Dendritic cell treated with granulocyte-macrophage colony-stimulating factor and Interleukin-4, amounts not matched to agents 40 ng/mL and 50 ng/mL, for 4 days (primary cell): ENCODE results near the gene F2R.
A peak's percentile ranks its signal among the peaks of the same experiment; 100 is the strongest.

Experiments used
- H3K27ac Mint-ChIP-seq: one replicate; pipeline ENCODE4 v1.8.0; 2022; ENCODE audit warnings: mild to moderate bottlenecking, mixed read lengths
- H3K27me3 Mint-ChIP-seq: one replicate; pipeline ENCODE4 v1.8.0; 2022; ENCODE audit warnings: mild to moderate bottlenecking, mixed read lengths
- H3K36me3 Mint-ChIP-seq: one replicate; pipeline ENCODE4 v1.8.0; 2022; ENCODE audit warnings: low read depth, mixed read lengths
- H3K4me1 Mint-ChIP-seq: one replicate; pipeline ENCODE4 v1.8.0; 2022; ENCODE audit warnings: low read depth, mixed read lengths
- H3K4me3 Mint-ChIP-seq: one replicate; pipeline ENCODE4 v1.8.0; 2022; ENCODE audit warnings: mild to moderate bottlenecking, moderate library complexity, mixed read lengths
- H3K9me3 Mint-ChIP-seq: one replicate; pipeline ENCODE4 v1.8.0; 2022; ENCODE audit warnings: mixed read lengths
- intact Hi-C: fragments of 100-400 bp; cut with micrococcal nuclease; formaldehyde crosslinking; loops from one replicate; pipeline ENCODE4 v1.15.0; 2022

F2R gene

GRCh38 chr5:76718381-76718832, 2.5 kb downstream of the F2R start:
- peaks cover 54% of the 10 kb centered on the region for H3K27me3 Mint-ChIP-seq
- no peaks in the 10 kb centered on the region for H3K9me3 Mint-ChIP-seq
- intact Hi-C loops = loop anchor here (5.0 kb wide), 1 partner anchor 54 kb away; no protein-coding TSS in a partner anchor
- H3K27ac Mint-ChIP-seq = no peak overlapping the region
- H3K4me3 Mint-ChIP-seq = no peak overlapping the region
- peaks cover 31% of the 10 kb centered on the region for H3K4me1 Mint-ChIP-seq
- H3K36me3 Mint-ChIP-seq = peaks cover 6% of the 10 kb centered on the region

DNA sequence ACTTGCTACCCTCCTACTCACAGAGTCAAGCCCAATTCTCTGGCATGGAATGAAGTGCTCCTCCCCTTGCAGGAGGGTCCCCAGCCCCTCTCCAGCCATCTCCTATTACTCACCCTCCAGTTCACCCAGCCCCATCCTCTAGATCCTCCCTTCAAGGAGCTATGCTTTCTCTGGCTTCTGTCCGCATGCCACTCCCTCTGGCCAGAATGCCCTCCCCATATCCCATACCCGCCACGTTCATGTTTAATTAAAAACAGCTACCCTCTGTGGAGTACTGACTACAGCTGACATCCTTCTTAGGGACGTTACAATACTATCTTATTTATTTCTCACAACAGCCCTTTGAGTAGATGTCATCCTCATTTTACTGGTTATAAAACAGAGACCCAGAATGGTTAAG, 3.0 kb downstream of the F2R start:
- Mint-ChIP-seq H3K27me3 (peaks cover 49% of the 10 kb centered on the region), H3K9me3 (no peaks in the 10 kb centered on the region), H3K4me1 (peaks cover 31% of the 10 kb centered on the region), H3K27ac (no peak overlapping the region), H3K4me3 (no peak overlapping the region), H3K36me3 (peaks cover 6% of the 10 kb centered on the region)
- intact Hi-C loops = loop anchor here (5.0 kb wide), 1 partner anchor 53 kb away; no protein-coding TSS in a partner anchor

DNA sequence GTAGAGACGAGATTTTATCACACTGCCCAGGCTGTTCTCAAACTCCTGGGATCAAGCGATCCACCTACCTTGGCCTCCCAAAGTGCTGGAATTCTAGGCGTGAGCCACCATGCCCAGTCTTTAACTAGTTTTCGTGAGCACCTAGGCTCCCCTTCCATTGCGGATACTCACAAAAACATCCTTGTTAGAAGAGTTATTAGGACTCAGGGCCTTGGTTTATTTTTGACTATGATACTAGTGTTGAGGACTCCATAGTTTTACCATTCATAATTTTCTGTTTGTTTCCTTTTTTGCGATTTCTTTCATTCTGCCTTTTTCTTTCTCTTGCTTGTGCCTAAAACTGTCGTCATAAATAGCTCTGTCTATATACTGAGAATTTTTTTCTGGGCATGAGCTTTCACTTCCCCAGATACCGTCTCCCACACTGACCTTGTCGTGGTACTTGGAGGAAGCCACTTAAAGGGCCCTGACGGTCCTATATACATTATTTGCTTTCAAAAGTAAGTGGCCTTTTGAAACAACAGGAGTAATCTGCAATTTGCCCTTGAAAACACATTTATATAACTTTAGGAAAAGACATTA, 5.2 kb downstream of the F2R start:
- intact Hi-C loops = no loop called here
- Mint-ChIP-seq H3K9me3 (no peaks in the 10 kb centered on the region), H3K4me1 (peaks cover 17% of the 10 kb centered on the region), H3K27me3 (peaks cover 30% of the 10 kb centered on the region), H3K27ac (no peak overlapping the region), H3K4me3 (peak overlapping the region; percentile 1), H3K36me3 (peaks cover 2% of the 10 kb centered on the region)

DNA sequence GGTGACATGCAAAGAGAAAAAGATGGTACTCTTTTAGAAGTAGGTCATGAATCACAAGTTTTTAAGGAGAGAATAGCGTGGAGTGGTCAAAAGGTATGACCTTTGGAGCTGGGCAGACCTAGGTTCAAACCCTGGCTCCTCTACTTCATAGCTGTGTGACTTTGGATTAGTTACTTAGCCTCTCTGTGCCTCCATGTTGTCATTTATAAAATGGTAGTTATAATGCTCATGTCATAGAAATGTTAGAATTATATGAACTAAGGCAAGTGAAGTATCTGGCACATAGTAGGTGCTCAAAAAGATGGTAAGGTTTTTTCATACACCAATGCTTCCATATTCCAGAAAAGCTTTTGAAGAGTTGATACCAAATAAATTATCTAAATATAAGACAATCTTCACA, 7.3 kb downstream of the F2R start:
- no peaks in the 10 kb centered on the region for H3K36me3 Mint-ChIP-seq
- intact Hi-C loops = no loop called here

GRCh38 chr5:76723906-76724305, 8.0 kb downstream of the F2R start:
- Mint-ChIP-seq H3K4me1 (peaks cover 9% of the 10 kb centered on the region), H3K9me3 (peaks cover under 1% of the 10 kb centered on the region), H3K4me3 (no peak overlapping the region), H3K36me3 (no peaks in the 10 kb centered on the region), H3K27me3 (peaks cover 1% of the 10 kb centered on the region), H3K27ac (no peak overlapping the region)
- intact Hi-C loops = no loop called here

More for the DNA sequence above, 7.3 kb downstream of the F2R start:
- no peak overlapping the region for H3K4me3 Mint-ChIP-seq
- no peak overlapping the region for H3K27ac Mint-ChIP-seq
- peaks cover 8% of the 10 kb centered on the region for H3K27me3 Mint-ChIP-seq
- no peaks in the 10 kb centered on the region for H3K9me3 Mint-ChIP-seq
- peaks cover 9% of the 10 kb centered on the region for H3K4me1 Mint-ChIP-seq

GRCh38 chr5:76724871-76725270, 8.9 kb downstream of the F2R start:
- H3K9me3 Mint-ChIP-seq = peaks cover 11% of the 10 kb centered on the region
- intact Hi-C loops = no loop called here
- no peak overlapping the region for H3K4me3 Mint-ChIP-seq
- H3K4me1 Mint-ChIP-seq = peaks cover 9% of the 10 kb centered on the region
- H3K27me3 Mint-ChIP-seq = no peaks in the 10 kb centered on the region
- H3K36me3 Mint-ChIP-seq = no peaks in the 10 kb centered on the region
- no peak overlapping the region for H3K27ac Mint-ChIP-seq

- no peak overlapping the region for H3K27ac Mint-ChIP-seq
These were observed 13.0 kb downstream of the F2R start for GRCh38 chr5:76728965-76729364.

GRCh38 chr5:76729373-76730290, 13.7 kb downstream of the F2R start:
- H3K4me3 Mint-ChIP-seq = no peak overlapping the region

More at GRCh38 chr5:76728965-76729364, 13.0 kb downstream of the F2R start:
- Mint-ChIP-seq H3K4me3 (no peak overlapping the region), H3K9me3 (peaks cover 23% of the 10 kb centered on the region), H3K36me3 (no peaks in the 10 kb centered on the region), H3K27me3 (no peaks in the 10 kb centered on the region), H3K4me1 (no peaks in the 10 kb centered on the region)
- intact Hi-C loops = no loop called here

GRCh38 chr5:76732405-76733048, 16.6 kb downstream of the F2R start:
- H3K4me3 Mint-ChIP-seq = no peak overlapping the region
- no peak overlapping the region for H3K27ac Mint-ChIP-seq
- peaks cover 23% of the 10 kb centered on the region for H3K9me3 Mint-ChIP-seq
- no peaks in the 10 kb centered on the region for H3K4me1 Mint-ChIP-seq
- intact Hi-C loops = no loop called here
- no peaks in the 10 kb centered on the region for H3K27me3 Mint-ChIP-seq
- no peaks in the 10 kb centered on the region for H3K36me3 Mint-ChIP-seq

More at GRCh38 chr5:76729373-76730290, 13.7 kb downstream of the F2R start:
- Mint-ChIP-seq H3K27me3 (no peaks in the 10 kb centered on the region), H3K9me3 (peaks cover 23% of the 10 kb centered on the region), H3K36me3 (no peaks in the 10 kb centered on the region), H3K27ac (no peak overlapping the region), H3K4me1 (no peaks in the 10 kb centered on the region)
- intact Hi-C loops = no loop called here

DNA sequence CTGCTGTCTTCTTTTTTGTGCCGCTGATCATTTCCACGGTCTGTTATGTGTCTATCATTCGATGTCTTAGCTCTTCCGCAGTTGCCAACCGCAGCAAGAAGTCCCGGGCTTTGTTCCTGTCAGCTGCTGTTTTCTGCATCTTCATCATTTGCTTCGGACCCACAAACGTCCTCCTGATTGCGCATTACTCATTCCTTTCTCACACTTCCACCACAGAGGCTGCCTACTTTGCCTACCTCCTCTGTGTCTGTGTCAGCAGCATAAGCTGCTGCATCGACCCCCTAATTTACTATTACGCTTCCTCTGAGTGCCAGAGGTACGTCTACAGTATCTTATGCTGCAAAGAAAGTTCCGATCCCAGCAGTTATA, 17.1 kb downstream of the F2R start:
- no peaks in the 10 kb centered on the region for H3K27me3 Mint-ChIP-seq
- H3K4me1 Mint-ChIP-seq = no peaks in the 10 kb centered on the region
- peaks cover 23% of the 10 kb centered on the region for H3K9me3 Mint-ChIP-seq
- H3K4me3 Mint-ChIP-seq = no peak overlapping the region
- no peaks in the 10 kb centered on the region for H3K36me3 Mint-ChIP-seq
- intact Hi-C loops = no loop called here
- no peak overlapping the region for H3K27ac Mint-ChIP-seq

GRCh38 chr5:76735762-76736545, 20.0 kb downstream of the F2R start:
- intact Hi-C loops = no loop called here
- Mint-ChIP-seq H3K4me1 (peaks cover 9% of the 10 kb centered on the region), H3K36me3 (no peaks in the 10 kb centered on the region), H3K4me3 (no peak overlapping the region), H3K27ac (no peak overlapping the region), H3K27me3 (peaks cover 4% of the 10 kb centered on the region), H3K9me3 (peaks cover 2% of the 10 kb centered on the region)

GRCh38 chr5:76736679-76737556, 21.0 kb downstream of the F2R start:
- Mint-ChIP-seq H3K4me1 (peaks cover 9% of the 10 kb centered on the region), H3K27me3 (peaks cover 4% of the 10 kb centered on the region), H3K36me3 (no peaks in the 10 kb centered on the region), H3K9me3 (no peaks in the 10 kb centered on the region), H3K27ac (no peak overlapping the region), H3K4me3 (no peak overlapping the region)
- intact Hi-C loops = no loop called here

DNA sequence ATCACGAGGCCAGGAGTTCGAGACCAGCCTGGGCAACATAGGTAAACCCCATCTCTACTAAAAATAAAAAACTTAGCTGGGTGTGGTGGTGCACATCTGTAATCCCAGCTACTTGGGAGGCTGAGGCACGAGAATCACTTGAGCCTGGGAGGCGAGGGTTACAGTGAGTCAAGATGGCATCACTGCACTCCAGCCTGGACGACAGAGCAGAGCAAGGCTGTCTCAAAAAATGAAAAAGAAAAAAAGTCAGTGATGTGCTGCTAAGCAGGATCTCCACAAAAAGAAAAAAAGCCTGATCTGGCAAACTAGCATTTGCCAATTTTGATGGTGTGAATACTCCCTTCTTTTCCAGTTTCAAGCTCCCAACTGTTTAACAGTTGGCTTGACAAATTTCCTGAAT, 21.9 kb downstream of the F2R start:
- Mint-ChIP-seq H3K4me3 (no peak overlapping the region), H3K27me3 (peaks cover 4% of the 10 kb centered on the region), H3K36me3 (no peaks in the 10 kb centered on the region), H3K27ac (no peak overlapping the region), H3K4me1 (peaks cover 9% of the 10 kb centered on the region), H3K9me3 (no peaks in the 10 kb centered on the region)
- intact Hi-C loops = no loop called here
